Measurements from ENCODE around the gene LAMTOR2. TPM values are rescaled to one million over a fixed set of nuclear protein-coding genes. Genes with fewer than 3 reads are reported as not detected.
"Not testable (repeated sequence)": the region's sequence is repeated elsewhere in the genome, so short reads cannot be mapped to it uniquely, and the experiment has no call there.

LAMTOR2 gene
- total RNA-seq, 1 experiment from 2014 or later, result 63.4 TPM

DNA sequence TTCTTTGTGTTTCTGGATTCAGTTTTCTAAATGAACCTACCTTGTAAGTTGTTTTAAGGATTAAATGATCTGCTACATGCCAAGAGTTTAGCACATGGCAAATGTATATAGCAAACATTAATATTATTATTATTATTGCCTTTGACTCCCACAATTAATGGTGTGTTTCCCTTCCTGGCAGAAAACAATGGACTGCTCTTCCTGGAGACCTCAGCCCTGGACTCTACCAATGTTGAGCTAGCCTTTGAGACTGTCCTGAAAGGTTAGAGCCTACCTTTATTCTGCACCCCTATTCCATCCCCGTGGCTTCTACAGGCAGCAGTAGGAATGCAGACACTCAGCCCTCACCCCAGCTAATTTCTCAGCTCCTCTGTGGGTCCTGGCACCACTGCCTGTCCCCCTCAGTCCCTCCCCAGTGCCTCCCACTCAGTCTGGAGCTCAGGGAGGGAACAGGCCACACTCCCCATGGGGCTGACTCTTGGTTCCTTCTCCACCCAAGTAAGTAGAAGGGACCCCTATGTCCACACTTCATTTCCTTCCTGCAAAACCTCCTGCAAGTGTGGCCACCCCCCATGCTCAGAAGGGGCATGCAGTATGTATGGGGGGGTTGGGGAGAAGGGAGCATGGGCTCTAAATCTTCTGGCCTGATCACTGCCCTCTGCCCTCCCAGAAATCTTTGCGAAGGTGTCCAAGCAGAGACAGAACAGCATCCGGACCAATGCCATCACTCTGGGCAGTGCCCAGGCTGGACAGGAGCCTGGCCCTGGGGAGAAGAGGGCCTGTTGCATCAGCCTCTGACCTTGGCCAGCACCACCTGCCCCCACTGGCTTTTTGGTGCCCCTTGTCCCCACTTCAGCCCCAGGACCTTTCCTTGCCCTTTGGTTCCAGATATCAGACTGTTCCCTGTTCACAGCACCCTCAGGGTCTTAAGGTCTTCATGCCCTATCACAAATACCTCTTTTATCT, 15.2 kb downstream of the LAMTOR2 start:
- no peak for TF ChIP-seq SIN3A (IDR thresholded peaks at IDR 0.05; ENCODE audit: borderline replicate concordance, insufficient read depth, low read depth, low read length)
- TF ChIP-seq POLR2AphosphoS5 (IDR thresholded peaks at IDR 0.05; ENCODE audit: low read depth, low read length), result no peak
- TF ChIP-seq, protein P1, sequence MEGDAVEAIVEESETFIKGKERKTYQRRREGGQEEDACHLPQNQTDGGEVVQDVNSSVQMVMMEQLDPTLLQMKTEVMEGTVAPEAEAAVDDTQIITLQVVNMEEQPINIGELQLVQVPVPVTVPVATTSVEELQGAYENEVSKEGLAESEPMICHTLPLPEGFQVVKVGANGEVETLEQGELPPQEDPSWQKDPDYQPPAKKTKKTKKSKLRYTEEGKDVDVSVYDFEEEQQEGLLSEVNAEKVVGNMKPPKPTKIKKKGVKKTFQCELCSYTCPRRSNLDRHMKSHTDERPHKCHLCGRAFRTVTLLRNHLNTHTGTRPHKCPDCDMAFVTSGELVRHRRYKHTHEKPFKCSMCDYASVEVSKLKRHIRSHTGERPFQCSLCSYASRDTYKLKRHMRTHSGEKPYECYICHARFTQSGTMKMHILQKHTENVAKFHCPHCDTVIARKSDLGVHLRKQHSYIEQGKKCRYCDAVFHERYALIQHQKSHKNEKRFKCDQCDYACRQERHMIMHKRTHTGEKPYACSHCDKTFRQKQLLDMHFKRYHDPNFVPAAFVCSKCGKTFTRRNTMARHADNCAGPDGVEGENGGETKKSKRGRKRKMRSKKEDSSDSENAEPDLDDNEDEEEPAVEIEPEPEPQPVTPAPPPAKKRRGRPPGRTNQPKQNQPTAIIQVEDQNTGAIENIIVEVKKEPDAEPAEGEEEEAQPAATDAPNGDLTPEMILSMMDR (IDR thresholded peaks at IDR 0.05), result no peak
- TF ChIP-seq TCF7L2 (IDR thresholded peaks at IDR 0.05; ENCODE audit: low read depth, low read length), result no peak
- TF ChIP-seq, protein P2, sequence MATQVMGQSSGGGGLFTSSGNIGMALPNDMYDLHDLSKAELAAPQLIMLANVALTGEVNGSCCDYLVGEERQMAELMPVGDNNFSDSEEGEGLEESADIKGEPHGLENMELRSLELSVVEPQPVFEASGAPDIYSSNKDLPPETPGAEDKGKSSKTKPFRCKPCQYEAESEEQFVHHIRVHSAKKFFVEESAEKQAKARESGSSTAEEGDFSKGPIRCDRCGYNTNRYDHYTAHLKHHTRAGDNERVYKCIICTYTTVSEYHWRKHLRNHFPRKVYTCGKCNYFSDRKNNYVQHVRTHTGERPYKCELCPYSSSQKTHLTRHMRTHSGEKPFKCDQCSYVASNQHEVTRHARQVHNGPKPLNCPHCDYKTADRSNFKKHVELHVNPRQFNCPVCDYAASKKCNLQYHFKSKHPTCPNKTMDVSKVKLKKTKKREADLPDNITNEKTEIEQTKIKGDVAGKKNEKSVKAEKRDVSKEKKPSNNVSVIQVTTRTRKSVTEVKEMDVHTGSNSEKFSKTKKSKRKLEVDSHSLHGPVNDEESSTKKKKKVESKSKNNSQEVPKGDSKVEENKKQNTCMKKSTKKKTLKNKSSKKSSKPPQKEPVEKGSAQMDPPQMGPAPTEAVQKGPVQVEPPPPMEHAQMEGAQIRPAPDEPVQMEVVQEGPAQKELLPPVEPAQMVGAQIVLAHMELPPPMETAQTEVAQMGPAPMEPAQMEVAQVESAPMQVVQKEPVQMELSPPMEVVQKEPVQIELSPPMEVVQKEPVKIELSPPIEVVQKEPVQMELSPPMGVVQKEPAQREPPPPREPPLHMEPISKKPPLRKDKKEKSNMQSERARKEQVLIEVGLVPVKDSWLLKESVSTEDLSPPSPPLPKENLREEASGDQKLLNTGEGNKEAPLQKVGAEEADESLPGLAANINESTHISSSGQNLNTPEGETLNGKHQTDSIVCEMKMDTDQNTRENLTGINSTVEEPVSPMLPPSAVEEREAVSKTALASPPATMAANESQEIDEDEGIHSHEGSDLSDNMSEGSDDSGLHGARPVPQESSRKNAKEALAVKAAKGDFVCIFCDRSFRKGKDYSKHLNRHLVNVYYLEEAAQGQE (IDR thresholded peaks at IDR 0.05; ENCODE audit: insufficient read depth in 1 of 2, low read depth in 2 of 2, low read length in 1 of 2), result no peak
- POLR2A ChIA-PET, result no interaction called here
- BruUV-seq (replicated peaks), result no TSS peak

GRCh38 chr1:156070548-156070947, 16.0 kb downstream of the LAMTOR2 start:
- Histone ChIP-seq H3K36me3 (ENCODE audit: control insufficient read depth, insufficient read depth, low read length) (no peaks in the 10 kb centered on the region), H3K27ac (ENCODE audit: low read length) (peak overlapping the region; percentile 36; the same call in 1 of the 2 replicates), H3K4me1 (ENCODE audit: control insufficient read depth, insufficient read depth, low read length) (peaks cover 1% of the 10 kb centered on the region; the same call in 1 of the 2 replicates), H3K4me3 (ENCODE audit: low read depth in 2 of 2, low read length in 2 of 2) (no peak overlapping the region), H3K27me3 (ENCODE audit: control insufficient read depth, insufficient read depth, low read length) (no peaks in the 10 kb centered on the region), H3K9me3 (ENCODE audit: control insufficient read depth, insufficient read depth, low read depth, low read length) (no peaks in the 10 kb centered on the region)
- ATAC-seq, result no peak
- no TSS peak for BruUV-seq (replicated peaks)
- in situ Hi-C loops (cut with HindIII; ENCODE audit: low pct_unique_long_range_greater_than_20kb, low sequenced_read_pairs) (no loop called here), intact Hi-C loops (cut with micrococcal nuclease; ENCODE audit: unreplicated experiment) (no loop called here)
- DNase-seq (ENCODE audit: low read depth, low spot score), result no peak
- POLR2A ChIA-PET, result no interaction called here
- CTCF ChIA-PET, result no interaction called here
- TF ChIP-seq POLR2AphosphoS5 (IDR thresholded peaks at IDR 0.05; ENCODE audit: low read depth, low read length), result no peak
- no peak for TF ChIP-seq TCF7L2 (IDR thresholded peaks at IDR 0.05; ENCODE audit: low read depth, low read length)
- TF ChIP-seq, protein P1 (IDR thresholded peaks at IDR 0.05), result no peak
- TF ChIP-seq, protein P2 (IDR thresholded peaks at IDR 0.05; ENCODE audit: insufficient read depth in 1 of 2, low read depth in 2 of 2, low read length in 1 of 2), result no peak
- TF ChIP-seq SIN3A (IDR thresholded peaks at IDR 0.05; ENCODE audit: borderline replicate concordance, insufficient read depth, low read depth, low read length), result no peak

More for the DNA sequence above, 15.2 kb downstream of the LAMTOR2 start:
- H3K4me3 ChIP-seq (ENCODE audit: low read depth in 2 of 2, low read length in 2 of 2), result no peak overlapping the region
- in situ Hi-C loops (cut with HindIII; ENCODE audit: low pct_unique_long_range_greater_than_20kb, low sequenced_read_pairs) (no loop called here), intact Hi-C loops (cut with micrococcal nuclease; ENCODE audit: unreplicated experiment) (no loop called here)
- no peaks in the 10 kb centered on the region for H3K27me3 ChIP-seq (ENCODE audit: control insufficient read depth, insufficient read depth, low read length)
- peak overlapping the region; percentile 36; the same call in 1 of the 2 replicates for H3K27ac ChIP-seq (ENCODE audit: low read length)
- H3K9me3 ChIP-seq (ENCODE audit: control insufficient read depth, insufficient read depth, low read depth, low read length), result no peaks in the 10 kb centered on the region
- H3K36me3 ChIP-seq (ENCODE audit: control insufficient read depth, insufficient read depth, low read length), result no peaks in the 10 kb centered on the region
- DNase-seq (ENCODE audit: low read depth, low spot score) (no peak), ATAC-seq (no peak)
- no peaks in the 10 kb centered on the region for H3K4me1 ChIP-seq (ENCODE audit: control insufficient read depth, insufficient read depth, low read length)
- CTCF ChIA-PET, result no interaction called here

DNA sequence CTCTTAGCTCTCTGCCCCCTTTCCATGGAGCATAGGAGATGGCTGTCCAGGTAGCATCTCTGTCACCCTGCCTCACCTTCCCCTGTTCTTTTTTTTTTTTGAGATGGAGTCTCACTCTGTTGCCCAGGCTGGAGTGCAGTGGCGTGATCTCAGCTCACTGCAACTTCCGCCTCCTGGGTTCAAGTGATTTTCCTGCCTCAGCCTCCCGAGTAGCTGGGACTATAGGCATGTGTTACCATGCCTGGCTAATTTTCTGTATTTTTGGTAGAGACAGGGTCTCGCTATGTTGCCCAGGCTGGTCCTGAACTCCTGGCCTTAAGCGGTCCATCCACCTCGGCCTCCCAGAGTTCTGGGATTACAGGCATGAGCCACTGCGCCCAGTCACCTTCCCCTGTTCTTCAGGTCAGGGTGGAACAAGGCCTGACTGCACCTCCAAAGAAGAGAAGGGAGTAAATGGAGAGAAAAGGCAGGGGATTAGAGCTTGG, 16.8 kb downstream of the LAMTOR2 start:
- H3K27ac ChIP-seq (ENCODE audit: low read length); POLR2A ChIA-PET; BruUV-seq (replicated peaks); in situ Hi-C loops (cut with HindIII; ENCODE audit: low pct_unique_long_range_greater_than_20kb, low sequenced_read_pairs); H3K4me3 ChIP-seq (ENCODE audit: low read depth in 2 of 2, low read length in 2 of 2); H3K27me3 ChIP-seq (ENCODE audit: control insufficient read depth, insufficient read depth, low read length); H3K4me1 ChIP-seq (ENCODE audit: control insufficient read depth, insufficient read depth, low read length); ATAC-seq; DNase-seq (ENCODE audit: low read depth, low spot score); intact Hi-C loops (cut with micrococcal nuclease; ENCODE audit: unreplicated experiment); H3K9me3 ChIP-seq (ENCODE audit: control insufficient read depth, insufficient read depth, low read depth, low read length); H3K36me3 ChIP-seq (ENCODE audit: control insufficient read depth, insufficient read depth, low read length): not testable (repeated sequence)
- CTCF ChIA-PET, result interaction anchor here (0.6 to 0.7 kb wide), 2 partner anchors 13 to 154 kb away, joined by 3 read pairs; no protein-coding TSS in a partner anchor
